Heart right ventricle (tissue), 16 donors: ENCODE data around the gene DNM3. TPM values are rescaled to one million over a fixed set of nuclear protein-coding genes. Genes with fewer than 3 reads are reported as not detected.

Experiments used
- ATAC-seq, 8 donors: fragments of 200-7000 bp; cut with Tn5 transposase; one replicate each; pipeline ENCODE4 v1.9.1; 2020; ENCODE audit warnings: mild to moderate bottlenecking in 8 of 8, moderate library complexity in 8 of 8, moderate number of reproducible peaks in 1 of 8
- DNase-seq, 2 donors: peaks; one replicate each; pipeline ENCODE4 v3.0.0-alpha.2; 2020
- H3K27ac ChIP-seq, 10 donors: fragments of 200-600 bp; sonication (generic) in 2 of 10; one replicate each; pipeline versions ENCODE4 v1.5.0 to v1.8.0; 2020 to 2022; ENCODE audit warnings: mild to moderate bottlenecking in 3 of 10
- H3K27me3 ChIP-seq, 7 donors: fragments of 200-600 bp; one replicate each; pipeline ENCODE4 v1.8.0; 2021 to 2022; ENCODE audit warnings: mild to moderate bottlenecking in 2 of 7
- H3K36me3 ChIP-seq, 9 donors: fragments of 200-600 bp; sonication (generic) in 1 of 9; one replicate each; pipeline versions ENCODE4 v1.5.0 to v1.8.0; 2020 to 2022; ENCODE audit warnings: mild to moderate bottlenecking in 2 of 9
- H3K4me1 ChIP-seq, 9 donors: fragments of 200-600 bp; sonication (generic) in 1 of 9; one replicate each; pipeline versions ENCODE4 v1.5.0 to v1.8.0; 2020 to 2022; ENCODE audit warnings: mild to moderate bottlenecking in 4 of 9
- H3K4me3 ChIP-seq, 10 donors: fragments of 200-600 bp; sonication (generic) in 2 of 10; one replicate each; pipeline versions ENCODE4 v1.5.0 to v1.8.0; 2020 to 2022; ENCODE audit warnings: mild to moderate bottlenecking in 7 of 10, moderate library complexity in 2 of 10
- H3K9me3 ChIP-seq, 11 donors: fragments of 200-600 bp in 10 of 11; sonication (generic) in 2 of 11; one replicate each; pipeline versions ENCODE4 v1.5.0 to v1.8.0; 2013 to 2022; ENCODE audit warnings: mild to moderate bottlenecking in 2 of 11, control low read depth in 1 of 11, moderate library complexity in 1 of 11
- CTCF ChIP-seq, 9 donors: fragments of 200-600 bp; sonication (generic) in 2 of 9; IDR thresholded peaks; one replicate each; pipeline versions ENCODE4 v1.5.0 to v1.8.0; 2021 to 2022; ENCODE audit warnings: antibody characterized with exemption in 9 of 9, mild to moderate bottlenecking in 5 of 9, moderate library complexity in 1 of 9
- WGBS, 2 donors: extraction: QIAGEN DNeasy Blood & Tissue Kit; methylation state at CpG; one replicate each; pipeline ENCODE4 v1.1.7; 2013; ENCODE audit warnings: inconsistent platforms in 1 of 2; 5-methylcytosine and 5-hydroxymethylcytosine counted together
- intact Hi-C, 10 donors: fragments of 100-400 bp; cut with DNase I; formaldehyde crosslinking; loops; one replicate each; pipeline versions ENCODE4 v1.11.1 to v1.14.2; 2022
- polyA plus RNA-seq, 2 donors: library from polyadenylated mRNA; stranded (reverse); fragments of 200-250 nt; gene quantifications; one replicate each; pipeline ENCODE4 v1.2.3, GENCODE V29; 2013
- total RNA-seq, 10 donors: library from RNA; stranded (reverse); fragmentation: NEBNext Ultra II Directional in 3 of 10; extraction: Animal tissue kit (Norgen Biotek cat#: 25700) in 3 of 10; gene quantifications; one replicate each; pipeline versions ENCODE4 v1.2.1 to v1.2.4, GENCODE V29; 2021 to 2023
- donor health status: Arrhythmogenic right ventricular cardiomyopathy.
- donor health status: ischemic (EF 13 %, LVEDD 7.1; RV severe dilation, severe dysfunction).
- donor health status: healthy with polysubstance abuse.
- donor health status: DM: no; HTN: yes; CAD: no.
- donor health status: DM: no; HTN: no; CAD: no.
- donor health status: ischemic (EF 25% LVEDD 6.9; RV normal size, moderate dysfunction).
- donor health status: ischemic (EF 25% LVEDD 5.7; RV mildly dilated, moderate dysfunction).
- donor health status: healthy.
- donor health status: DM: yes; HTN: yes; CAD: no.
- donor health status: Ischemic cardiomyopathy.
- donor health status: ischemic (EF 35%, LVEDD 5.7; RV mildly dilated, moderate dysfunction).
- donor health status: nonischemic (EF 11% LVEDD 7.7; RV severe dilation, severe dysfunction).
- donor health status: DM: yes; HTN: yes; CAD: no.
- donor health status: PGD.
- donor health status: ischemic (EF 29% LVEDD 5.4; RV normal size, mild dysfunction).
- donor health status: nonischemic (EF 23%, LVEDD 6.1; RV moderate dilation, normal function).

The DNM3 gene
- total and polyA plus RNA-seq, 12 donors, result 0.77 to 2.8 (median 2.2) TPM

- DNase-seq (no peak), ATAC-seq (no peak)
- WGBS, 2 donors, result 74 to 88% methylated on average over 1 of the region's 1 CpG
- Histone ChIP-seq H3K27me3 (no peaks in the 10 kb centered on the region), H3K4me3 (no peak overlapping the region), H3K36me3 (no peaks in the 10 kb centered on the region), H3K27ac (no peak overlapping the region), H3K9me3 (no peaks in the 10 kb centered on the region), H3K4me1 (peaks cover 0 to 31% (median 18%) of the 10 kb centered on the region in 9 donors)
- intact Hi-C loops, result no loop called here
- TF ChIP-seq CTCF (IDR thresholded peaks at IDR 0.05), result no peak
Observed at GRCh38 chr1:171917331-171917730, 76.0 kb downstream of the DNM3 start.

- DNase-seq (no peak), ATAC-seq (no peak)
- no peaks in the 10 kb centered on the region for H3K9me3 ChIP-seq
- TF ChIP-seq CTCF (IDR thresholded peaks at IDR 0.05), result no peak
- no peaks in the 10 kb centered on the region for H3K27me3 ChIP-seq
- no peak overlapping the region for H3K27ac ChIP-seq
- 71 to 78% methylated on average over 5 of the region's 5 CpGs for WGBS, 2 donors
- H3K36me3 ChIP-seq, result no peaks in the 10 kb centered on the region
- peaks cover 0 to 14% (median 0%) of the 10 kb centered on the region in 9 donors for H3K4me1 ChIP-seq
- intact Hi-C loops, result loop anchor here in 1 of 10 donors (5.0 kb wide), 1 partner anchor 78 kb away; the partner anchor contains the start of gene DNM3
- no peak overlapping the region for H3K4me3 ChIP-seq
Observed at GRCh38 chr1:171919891-171920887, 78.9 kb downstream of the DNM3 start.

- Histone ChIP-seq H3K27me3 (no peaks in the 10 kb centered on the region), H3K9me3 (no peaks in the 10 kb centered on the region), H3K4me3 (no peak overlapping the region), H3K4me1 (peaks cover 0 to 14% (median 0%) of the 10 kb centered on the region in 9 donors), H3K27ac (no peak overlapping the region), H3K36me3 (no peaks in the 10 kb centered on the region)
- 84 to 86% methylated on average over 2 of the region's 2 CpGs for WGBS, 2 donors
- intact Hi-C loops, result loop anchor here in 1 of 10 donors (5.0 kb wide), 1 partner anchor 81 kb away; the partner anchor contains the start of gene DNM3
- TF ChIP-seq CTCF (IDR thresholded peaks at IDR 0.05), result no peak
- no peak for DNase-seq
- no peak for ATAC-seq
Observed at GRCh38 chr1:171922999-171923398, 81.7 kb downstream of the DNM3 start.

DNA sequence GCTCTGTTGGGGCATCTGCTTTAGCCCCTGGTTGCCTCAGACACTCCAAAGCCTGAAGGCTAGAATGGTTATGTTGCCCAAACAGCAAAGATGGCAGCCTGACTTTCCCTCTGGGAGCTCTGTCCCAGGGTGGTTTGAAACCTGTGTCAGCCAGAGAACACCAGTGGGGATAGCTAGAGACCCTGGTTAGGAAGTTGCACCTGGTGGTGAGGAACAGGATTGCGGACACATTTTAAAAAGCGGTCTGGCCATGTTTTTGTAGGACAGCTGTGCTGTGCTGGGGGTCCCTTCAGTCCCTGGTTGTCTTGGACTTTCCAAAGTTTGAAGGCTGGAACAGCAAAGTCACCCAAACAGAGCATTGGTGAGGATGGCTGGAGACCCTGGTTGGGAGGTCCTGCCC lies 87.8 kb downstream of the DNM3 start:
- no peak for DNase-seq
- WGBS, 2 donors, result 98 to 100% methylated on average over 2 of the region's 2 CpGs
- intact Hi-C loops, result no loop called here
- ATAC-seq, result no peak
- H3K4me3 ChIP-seq, result no peak overlapping the region
- H3K9me3 ChIP-seq, result no peaks in the 10 kb centered on the region
- H3K4me1 ChIP-seq, result no peaks in the 10 kb centered on the region
- H3K27me3 ChIP-seq, result no peaks in the 10 kb centered on the region
- TF ChIP-seq CTCF (IDR thresholded peaks at IDR 0.05), result peak in 1 of 9 donors; percentile 34
- H3K27ac ChIP-seq, result no peak overlapping the region
- H3K36me3 ChIP-seq, result no peaks in the 10 kb centered on the region
